NCI-H226 (cell line): ENCODE results near the gene TRIM31.
A peak's percentile ranks its signal among the peaks of the same experiment; 100 is the strongest.
"Not testable (repeated sequence)": the region's sequence is repeated elsewhere in the genome, so short reads cannot be mapped to it uniquely, and the experiment has no call there.

Source experiments
- DNase-seq: peaks from one replicate; pipeline ENCODE4 v3.0.0-alpha.2; 2015

TRIM31 gene

GRCh38 chr6:30147096-30147495 lies 34.2 kb upstream of the TRIM31 start:
- no peak for DNase-seq

- no peak for DNase-seq
These were observed 32.9 kb upstream of the TRIM31 start for GRCh38 chr6:30145818-30146217.

- no peak for DNase-seq
These were observed 31.9 kb upstream of the TRIM31 start for GRCh38 chr6:30144811-30145210.

- DNase-seq, result no peak
These were observed 30.9 kb upstream of the TRIM31 start for GRCh38 chr6:30143780-30144179.

- DNase-seq, result no peak
These were observed 29.8 kb upstream of the TRIM31 start for GRCh38 chr6:30142665-30143064.

GRCh38 chr6:30140240-30140639 lies 27.4 kb upstream of the TRIM31 start:
- DNase-seq, result not testable (repeated sequence)

- no peak for DNase-seq
These were observed 23.8 kb upstream of the TRIM31 start for GRCh38 chr6:30136570-30137286.

GRCh38 chr6:30135757-30136156 lies 22.9 kb upstream of the TRIM31 start, which contains the start of gene TRIM40:
TRIM40 (plus strand) TSS chr6:30136140; CDS start chr6:30137037, 897 bp downstream.
- no peak for DNase-seq

- no peak for DNase-seq
These were observed 22.3 kb upstream of the TRIM31 start for GRCh38 chr6:30135147-30135546.

GRCh38 chr6:30131947-30132497 lies 19.1 kb upstream of the TRIM31 start:
- no peak for DNase-seq

- peak; percentile 63 for DNase-seq
These were observed 18.3 kb upstream of the TRIM31 start for GRCh38 chr6:30130887-30131862.

- DNase-seq, result no peak
These were observed 17.3 kb upstream of the TRIM31 start for GRCh38 chr6:30130179-30130679.

GRCh38 chr6:30129265-30130178 lies 16.6 kb upstream of the TRIM31 start:
- DNase-seq, result no peak

- no peak for DNase-seq
These were observed 14.6 kb upstream of the TRIM31 start for GRCh38 chr6:30127238-30128093.

- DNase-seq, result no peak
These were observed 9.6 kb upstream of the TRIM31 start for GRCh38 chr6:30122515-30122914.

- DNase-seq, result no peak
These were observed 8.8 kb upstream of the TRIM31 start for GRCh38 chr6:30121446-30122366.

- not testable (repeated sequence) for DNase-seq
These were observed 5.8 kb upstream of the TRIM31 start for GRCh38 chr6:30118691-30119090.

- no peak for DNase-seq
These were observed 3.8 kb upstream of the TRIM31 start for GRCh38 chr6:30116724-30117123.

- no peak for DNase-seq
These were observed 951 bp upstream of the TRIM31 start for GRCh38 chr6:30113841-30114240.

GRCh38 chr6:30112402-30112994 lies 392 bp downstream of the TRIM31 start:
- no peak for DNase-seq
